CD8-positive, alpha-beta memory T cell (primary cell): ENCODE results near the gene CHN1. TPM values are rescaled to one million over a fixed set of nuclear protein-coding genes. Genes with fewer than 3 reads are reported as not detected.
A peak's percentile ranks its signal among the peaks of the same experiment; 100 is the strongest.

Experiments used
- CTCF ChIA-PET: fragments of 350-600 bp; sonication (Branson Sonifier 250); formaldehyde crosslinking; loops from one replicate; lab custom pipeline; 2021; ENCODE audit warnings: antibody characterized with exemption; lab: Charles Lee
- POLR2A ChIA-PET: fragments of 350-600 bp; sonication (Branson Sonifier 250); formaldehyde crosslinking; loops from one replicate; lab custom pipeline; 2021; ENCODE audit warnings: antibody characterized with exemption; lab: Charles Lee
- DNase-seq, 5 donors: peaks; one replicate each; pipeline versions ENCODE4 v3.0.0 to v3.0.0-alpha.2; 2020 to 2022; ENCODE audit warnings: mixed read lengths in 1 of 5
- H3K27ac ChIP-seq: one replicate; pipeline ENCODE4 v1.7.0; 2013; ENCODE audit warnings: low read depth, mild to moderate bottlenecking, low read length, moderate library complexity
- H3K27me3 ChIP-seq: 2 replicates; pipeline ENCODE4 v1.7.0; 2013; ENCODE audit warnings: low read length, mild to moderate bottlenecking; ENCODE audit not compliant: insufficient read depth, poor library complexity, severe bottlenecking
- H3K36me3 ChIP-seq: 2 replicates; pipeline ENCODE4 v1.7.0; 2013; ENCODE audit warnings: mild to moderate bottlenecking, low read length, moderate library complexity; ENCODE audit not compliant: insufficient read depth
- H3K4me1 ChIP-seq: 2 replicates; pipeline ENCODE4 v1.7.0; 2013; ENCODE audit warnings: mild to moderate bottlenecking, low read length, moderate library complexity; ENCODE audit not compliant: insufficient read depth
- H3K4me3 ChIP-seq: 2 replicates; pipeline ENCODE4 v1.7.0; 2013; ENCODE audit warnings: mild to moderate bottlenecking, low read length
- H3K9me3 ChIP-seq: 2 replicates; pipeline ENCODE4 v1.7.0; 2013; ENCODE audit warnings: mild to moderate bottlenecking, low read length
- H3K27ac Mint-ChIP-seq, 8 donors: one replicate each; pipeline ENCODE4 v1.8.0; 2020 to 2021; ENCODE audit warnings: mixed read lengths in 8 of 8, mild to moderate bottlenecking in 6 of 8, inconsistent platforms in 3 of 8, moderate library complexity in 3 of 8
- H3K27me3 Mint-ChIP-seq, 2 donors: one replicate each; pipeline ENCODE4 v1.8.0; 2020 to 2021; ENCODE audit warnings: mixed read lengths in 2 of 2, mild to moderate bottlenecking in 1 of 2, moderate library complexity in 1 of 2
- H3K36me3 Mint-ChIP-seq, 3 donors: one replicate each; pipeline ENCODE4 v1.8.0; 2020 to 2021; ENCODE audit warnings: mixed read lengths in 3 of 3, inconsistent platforms in 1 of 3, mild to moderate bottlenecking in 1 of 3
- H3K4me1 Mint-ChIP-seq, 3 donors: one replicate each; pipeline ENCODE4 v1.8.0; 2020 to 2021; ENCODE audit warnings: mixed read lengths in 3 of 3, inconsistent platforms in 1 of 3, mild to moderate bottlenecking in 1 of 3
- H3K4me3 Mint-ChIP-seq, 7 donors: one replicate each; pipeline ENCODE4 v1.8.0; 2020 to 2021; ENCODE audit warnings: mixed read lengths in 7 of 7, mild to moderate bottlenecking in 6 of 7, moderate library complexity in 4 of 7, inconsistent platforms in 2 of 7
- H3K9me3 Mint-ChIP-seq, 5 donors: one replicate each; pipeline ENCODE4 v1.8.0; 2020 to 2022; ENCODE audit warnings: mixed read lengths in 5 of 5, mild to moderate bottlenecking in 3 of 5, moderate library complexity in 2 of 5, inconsistent platforms in 1 of 5
- polyA plus RNA-seq: library from polyadenylated mRNA; unstranded; fragments of 300-500 nt; fragmentation: Illumina TruSeq; gene quantifications from one replicate; pipeline ENCODE4 v1.2.3, GENCODE V29; 2021
- total RNA-seq, 2 experiments: library from RNA; stranded (reverse); gene quantifications; one replicate each; pipeline ENCODE4 v1.2.3, GENCODE V29; 2021

CHN1 gene
- total and polyA plus RNA-seq, 3 experiments from 2014 or later: 13.1 to 22.1 (median 18.4) TPM

DNA sequence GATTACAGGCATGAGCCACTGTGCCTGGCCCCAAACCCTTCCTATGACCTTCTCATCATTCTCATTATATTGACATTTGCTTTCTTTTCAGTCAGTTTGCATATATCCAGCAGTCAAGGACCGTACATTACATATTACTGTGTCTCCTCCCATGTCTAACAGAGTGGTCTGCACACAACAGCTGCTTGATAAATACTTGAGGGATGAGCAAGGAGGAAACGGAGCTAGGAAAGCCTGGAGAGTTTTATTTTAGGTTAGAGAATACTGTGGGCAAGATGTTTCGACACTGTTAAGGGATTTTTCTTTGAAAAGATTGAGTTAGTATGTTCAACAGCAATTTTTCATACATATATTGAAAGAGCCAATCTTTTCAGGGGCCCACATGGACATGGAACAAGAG lies 164.7 kb downstream of the CHN1 start:
- DNase-seq: no peak
- Mint-ChIP-seq H3K4me3 (peak overlapping the region in 3 of 7 donors; percentile 3 to 35 (median 28)), H3K36me3 (peaks cover 0 to 4% (median 0%) of the 10 kb centered on the region in 3 donors), H3K27me3 (peaks cover 2 to 3% of the 10 kb centered on the region in 2 donors), H3K4me1 (peaks cover 4 to 36% (median 9%) of the 10 kb centered on the region in 3 donors), H3K27ac (peak overlapping the region in 3 of 8 donors; percentile 2 to 64 (median 5)), H3K9me3 (peaks cover 0 to under 1% (median 0%) of the 10 kb centered on the region in 5 donors)
- no peaks in the 10 kb centered on the region for H3K36me3 ChIP-seq
- no peaks in the 10 kb centered on the region for H3K9me3 ChIP-seq
- no peak overlapping the region for H3K27ac ChIP-seq
- no peaks in the 10 kb centered on the region for H3K27me3 ChIP-seq
- CTCF ChIA-PET: interaction anchor here (1.2 kb wide), 1 partner anchor 91 kb away, joined by 3 read pairs; no protein-coding TSS in a partner anchor
- no peak overlapping the region for H3K4me3 ChIP-seq
- POLR2A ChIA-PET: interaction anchor here (0.7 kb wide), 1 partner anchor 131 kb away, joined by 8 read pairs; no protein-coding TSS in a partner anchor
- H3K4me1 ChIP-seq: no peaks in the 10 kb centered on the region

DNA sequence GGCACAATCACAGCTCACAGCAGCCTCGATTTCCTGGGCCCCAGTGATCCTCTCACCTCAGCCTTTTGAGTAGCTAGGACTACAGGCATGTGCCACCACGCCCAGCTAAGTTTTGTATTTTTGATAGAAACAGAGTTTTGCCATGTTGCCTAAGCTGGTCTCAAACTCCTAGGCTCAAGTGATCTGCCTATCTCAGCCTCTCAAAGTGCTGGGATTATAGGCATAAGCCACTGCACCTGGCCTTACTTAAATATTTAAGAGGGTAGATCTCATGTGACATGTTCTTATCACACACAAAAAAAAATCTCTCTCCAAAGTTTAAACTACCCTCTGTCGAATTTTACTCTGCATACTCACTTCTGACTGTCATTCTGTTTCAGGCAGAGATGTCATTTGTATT lies 165.5 kb downstream of the CHN1 start:
- Mint-ChIP-seq H3K27ac (peak overlapping the region in 1 of 8 donors; percentile 24), H3K27me3 (peaks cover 2 to 3% of the 10 kb centered on the region in 2 donors)
- CTCF ChIA-PET: no interaction called here

DNA sequence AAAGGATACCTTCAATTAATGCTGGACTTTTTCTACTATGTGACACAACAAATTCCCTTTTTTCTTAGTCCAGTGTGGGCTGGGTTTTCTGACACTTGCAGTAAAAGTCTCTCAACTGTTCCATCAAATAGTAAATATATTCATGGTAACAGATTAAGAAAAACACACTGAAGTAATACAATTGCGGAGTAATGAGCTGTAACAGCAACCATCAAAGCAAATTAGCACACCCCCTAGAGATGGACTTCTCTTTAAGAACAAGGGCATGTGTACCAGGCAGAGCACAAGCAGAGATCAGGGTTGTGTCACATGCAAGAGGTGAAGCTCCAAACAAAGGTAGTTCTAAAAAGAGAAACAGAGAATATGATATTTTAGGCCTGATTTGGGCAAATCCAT lies 168.2 kb downstream of the CHN1 start:
- Mint-ChIP-seq H3K36me3 (peaks cover 0 to 10% (median 5%) of the 10 kb centered on the region in 3 donors), H3K9me3 (peaks cover 6 to 13% (median 7%) of the 10 kb centered on the region in 5 donors), H3K4me3 (no peak overlapping the region), H3K4me1 (peaks cover 11 to 54% (median 12%) of the 10 kb centered on the region in 3 donors), H3K27ac (peak overlapping the region in 1 of 8 donors; percentile 55), H3K27me3 (peaks cover 2 to 3% of the 10 kb centered on the region in 2 donors)
- no peaks in the 10 kb centered on the region for H3K36me3 ChIP-seq
- ChIA-PET CTCF (no interaction called here), POLR2A (no interaction called here)
- no peak overlapping the region for H3K4me3 ChIP-seq
- H3K27me3 ChIP-seq: no peaks in the 10 kb centered on the region
- no peaks in the 10 kb centered on the region for H3K9me3 ChIP-seq
- H3K4me1 ChIP-seq: no peaks in the 10 kb centered on the region
- no peak for DNase-seq
- no peak overlapping the region for H3K27ac ChIP-seq

More for the DNA sequence above, 165.5 kb downstream of the CHN1 start:
- POLR2A ChIA-PET: interaction anchor here (0.6 kb wide), 1 partner anchor 324 kb away, joined by 3 read pairs; no protein-coding TSS in a partner anchor
- peaks cover 0 to 6% (median 0%) of the 10 kb centered on the region in 3 donors for H3K36me3 Mint-ChIP-seq
- Histone ChIP-seq H3K27ac (no peak overlapping the region), H3K4me3 (no peak overlapping the region), H3K9me3 (no peaks in the 10 kb centered on the region), H3K4me1 (no peaks in the 10 kb centered on the region), H3K36me3 (no peaks in the 10 kb centered on the region), H3K27me3 (no peaks in the 10 kb centered on the region)
- H3K9me3 Mint-ChIP-seq: peaks cover 0 to 4% (median 0%) of the 10 kb centered on the region in 5 donors
- no peak for DNase-seq
- H3K4me1 Mint-ChIP-seq: peaks cover 5 to 38% (median 10%) of the 10 kb centered on the region in 3 donors
- H3K4me3 Mint-ChIP-seq: no peak overlapping the region

DNA sequence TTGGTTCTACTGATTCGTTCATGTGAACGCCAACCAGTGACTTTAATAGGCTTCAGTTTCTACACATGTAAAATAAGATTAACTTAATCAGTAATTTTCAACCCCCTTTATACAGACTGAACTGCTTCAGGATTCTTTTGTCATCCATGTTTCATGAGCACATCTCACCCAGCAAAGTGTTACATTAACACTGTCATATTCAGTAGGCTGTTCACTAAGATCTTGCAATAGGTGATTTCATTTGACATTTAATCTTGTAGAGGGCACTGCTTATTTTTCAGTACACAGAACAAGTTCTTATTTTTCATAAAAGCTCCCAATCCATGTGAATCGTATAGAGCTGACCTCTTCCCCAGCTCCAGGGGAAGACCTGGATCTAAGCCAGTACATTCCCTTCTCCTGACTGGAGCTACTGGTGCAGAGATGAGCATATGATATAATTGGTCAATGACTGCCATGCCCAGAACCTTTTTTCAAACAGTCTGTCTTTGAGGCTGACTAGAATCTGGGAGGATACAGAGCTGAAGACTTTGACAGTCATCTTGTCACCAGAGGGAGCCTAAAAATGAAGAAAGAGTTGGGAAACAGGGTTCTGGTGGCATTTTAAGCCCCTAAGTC lies 168.7 kb downstream of the CHN1 start:
- POLR2A ChIA-PET: no interaction called here
- peak overlapping the region in 1 of 7 donors; percentile 60 for H3K4me3 Mint-ChIP-seq

DNA sequence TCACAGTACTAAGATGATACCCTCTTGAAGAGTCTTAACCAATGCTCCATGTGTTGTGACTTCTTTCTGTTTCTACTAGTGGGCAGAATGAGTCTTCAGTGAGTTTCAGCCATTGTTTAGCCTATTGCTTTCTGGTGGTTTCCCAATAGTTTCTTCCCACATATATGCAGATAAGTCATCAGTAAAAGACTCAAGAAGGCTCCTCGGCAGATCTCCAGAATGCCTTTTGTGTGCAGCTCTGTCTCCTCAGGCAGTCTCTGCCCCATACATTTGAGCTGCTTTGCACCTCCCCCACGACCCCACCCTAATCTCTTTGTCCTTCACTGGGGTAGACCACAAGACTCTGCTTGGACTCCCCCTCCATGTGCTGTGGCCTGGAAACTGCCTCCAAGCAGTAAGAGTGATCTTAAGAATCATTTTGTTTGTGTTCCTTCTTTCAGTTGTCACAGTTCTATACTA lies 169.4 kb downstream of the CHN1 start:
- CTCF ChIA-PET: no interaction called here
- no peak for DNase-seq
- peaks cover 6 to 13% (median 7%) of the 10 kb centered on the region in 5 donors for H3K9me3 Mint-ChIP-seq
- no peaks in the 10 kb centered on the region for H3K4me1 ChIP-seq
- peak overlapping the region in 1 of 7 donors; percentile 60 for H3K4me3 Mint-ChIP-seq
- POLR2A ChIA-PET: no interaction called here
- peak overlapping the region in 3 of 8 donors; percentile 5 to 88 (median 68) for H3K27ac Mint-ChIP-seq
- H3K27me3 Mint-ChIP-seq: peaks cover 0 to 2% of the 10 kb centered on the region in 2 donors
- no peak overlapping the region for H3K4me3 ChIP-seq
- peaks cover 0 to 10% (median 5%) of the 10 kb centered on the region in 3 donors for H3K36me3 Mint-ChIP-seq
- H3K27ac ChIP-seq: no peak overlapping the region
- no peaks in the 10 kb centered on the region for H3K27me3 ChIP-seq
- no peaks in the 10 kb centered on the region for H3K36me3 ChIP-seq
- H3K9me3 ChIP-seq: no peaks in the 10 kb centered on the region
- H3K4me1 Mint-ChIP-seq: peaks cover 12 to 56% (median 12%) of the 10 kb centered on the region in 3 donors

More for the DNA sequence above, 168.7 kb downstream of the CHN1 start:
- Histone ChIP-seq H3K4me3 (no peak overlapping the region), H3K36me3 (no peaks in the 10 kb centered on the region), H3K27ac (no peak overlapping the region), H3K9me3 (no peaks in the 10 kb centered on the region), H3K4me1 (no peaks in the 10 kb centered on the region), H3K27me3 (no peaks in the 10 kb centered on the region)
- Mint-ChIP-seq H3K9me3 (peaks cover 6 to 13% (median 7%) of the 10 kb centered on the region in 5 donors), H3K36me3 (peaks cover 0 to 10% (median 5%) of the 10 kb centered on the region in 3 donors), H3K27me3 (peaks cover 2 to 3% of the 10 kb centered on the region in 2 donors), H3K4me1 (peaks cover 11 to 56% (median 12%) of the 10 kb centered on the region in 3 donors), H3K27ac (peak overlapping the region in 2 of 8 donors; percentile 23 to 88)
- CTCF ChIA-PET: no interaction called here
- DNase-seq: no peak

DNA sequence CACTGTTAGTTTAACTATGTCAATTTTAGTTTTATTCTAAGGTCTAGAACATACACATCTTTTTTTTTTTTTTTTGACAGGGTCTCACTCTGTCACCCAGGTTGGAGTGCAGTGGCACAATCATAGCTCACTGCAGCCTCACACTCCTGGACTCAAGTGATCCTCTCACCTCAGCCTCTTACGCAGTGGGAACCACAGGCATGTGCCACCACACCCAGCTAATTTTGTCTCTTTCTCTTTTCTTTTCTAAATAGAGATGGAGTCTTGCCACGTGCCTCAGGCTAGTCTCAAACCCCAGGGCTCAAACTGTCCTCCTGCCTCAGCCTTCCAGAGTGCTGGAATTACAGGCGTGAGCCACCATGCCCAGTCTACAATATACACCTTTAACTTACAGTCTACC lies 171.4 kb downstream of the CHN1 start:
- CTCF ChIA-PET: no interaction called here
- H3K27ac ChIP-seq: no peak overlapping the region
- H3K27me3 ChIP-seq: no peaks in the 10 kb centered on the region
- Mint-ChIP-seq H3K27ac (peak overlapping the region in 4 of 8 donors; percentile 1 to 84 (median 37)), H3K36me3 (peaks cover 0 to 10% (median 5%) of the 10 kb centered on the region in 3 donors), H3K27me3 (peaks cover 0 to 2% of the 10 kb centered on the region in 2 donors), H3K4me3 (peak overlapping the region in 1 of 7 donors; percentile 11), H3K9me3 (peaks cover 6 to 13% (median 7%) of the 10 kb centered on the region in 5 donors), H3K4me1 (peaks cover 14 to 62% (median 22%) of the 10 kb centered on the region in 3 donors)
- H3K9me3 ChIP-seq: no peaks in the 10 kb centered on the region
- POLR2A ChIA-PET: no interaction called here
- no peaks in the 10 kb centered on the region for H3K36me3 ChIP-seq
- no peaks in the 10 kb centered on the region for H3K4me1 ChIP-seq
- no peak overlapping the region for H3K4me3 ChIP-seq
- no peak for DNase-seq

DNA sequence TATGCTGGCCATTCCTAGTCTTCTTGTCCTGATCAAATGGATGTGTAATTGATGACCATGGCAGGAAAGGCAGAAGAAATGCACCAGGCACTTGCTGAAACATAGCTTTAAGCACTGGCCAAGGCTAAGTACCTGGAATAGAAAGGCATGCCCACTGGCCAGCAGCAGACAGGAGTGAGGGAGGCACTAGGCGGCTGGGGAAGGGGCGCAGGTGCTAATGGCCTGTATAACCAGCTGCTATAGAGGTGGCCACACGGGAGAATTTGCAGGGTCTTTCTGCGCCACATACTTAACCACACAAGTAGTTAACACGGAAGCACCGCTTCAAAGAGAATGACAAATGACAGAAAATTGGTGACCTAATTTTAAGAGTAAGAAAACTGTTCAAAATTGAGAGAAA lies 174.6 kb downstream of the CHN1 start:
- ChIA-PET CTCF (interaction anchor here (2.3 kb wide), 1 partner anchor 59 kb away, joined by 7 read pairs; no protein-coding TSS in a partner anchor), POLR2A (no interaction called here)
- peaks cover 6 to 13% (median 7%) of the 10 kb centered on the region in 5 donors for H3K9me3 Mint-ChIP-seq
- H3K4me3 Mint-ChIP-seq: peak overlapping the region in 4 of 7 donors; percentile 19 to 52 (median 40)
- Histone ChIP-seq H3K4me1 (no peaks in the 10 kb centered on the region), H3K27ac (no peak overlapping the region), H3K4me3 (no peak overlapping the region), H3K27me3 (no peaks in the 10 kb centered on the region), H3K9me3 (no peaks in the 10 kb centered on the region), H3K36me3 (no peaks in the 10 kb centered on the region)
- H3K4me1 Mint-ChIP-seq: peaks cover 13 to 63% (median 21%) of the 10 kb centered on the region in 3 donors
- DNase-seq: no peak
- H3K27ac Mint-ChIP-seq: peak overlapping the region in 3 of 8 donors; percentile 59 to 87 (median 78)
- H3K27me3 Mint-ChIP-seq: peaks cover 0 to 4% of the 10 kb centered on the region in 2 donors
- H3K36me3 Mint-ChIP-seq: peaks cover 0 to 7% (median 5%) of the 10 kb centered on the region in 3 donors

DNA sequence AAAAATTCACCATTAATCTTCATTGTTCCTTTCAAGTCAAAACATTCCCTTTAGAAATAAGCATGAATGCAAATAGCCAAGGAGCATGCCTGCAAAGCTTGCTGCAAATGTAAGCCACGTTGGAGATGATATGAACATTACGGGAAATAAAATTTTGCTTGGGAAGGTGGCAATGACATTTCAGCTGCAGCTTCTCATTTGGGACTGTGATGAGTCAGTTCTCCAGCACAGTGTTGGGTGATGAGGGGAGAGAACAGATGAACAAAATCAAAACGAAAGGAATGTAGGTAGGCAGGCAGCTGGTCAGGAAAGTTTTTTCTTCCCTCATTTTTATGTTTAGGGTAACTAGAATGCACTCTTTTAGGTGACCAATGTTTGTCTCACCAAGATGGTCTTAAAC lies 175.6 kb downstream of the CHN1 start:
- H3K27ac Mint-ChIP-seq: peak overlapping the region in 1 of 8 donors; percentile 89
- ChIA-PET CTCF (no interaction called here), POLR2A (no interaction called here)
- peaks cover 3 to 13% (median 7%) of the 10 kb centered on the region in 5 donors for H3K9me3 Mint-ChIP-seq
- Histone ChIP-seq H3K4me3 (no peak overlapping the region), H3K27me3 (no peaks in the 10 kb centered on the region), H3K27ac (no peak overlapping the region), H3K9me3 (no peaks in the 10 kb centered on the region), H3K4me1 (no peaks in the 10 kb centered on the region), H3K36me3 (no peaks in the 10 kb centered on the region)
- H3K27me3 Mint-ChIP-seq: peaks cover 0 to 4% of the 10 kb centered on the region in 2 donors
- H3K4me1 Mint-ChIP-seq: peaks cover 11 to 58% (median 19%) of the 10 kb centered on the region in 3 donors
- no peak for DNase-seq
- peak overlapping the region in 2 of 7 donors; percentile 30 to 45 for H3K4me3 Mint-ChIP-seq
- H3K36me3 Mint-ChIP-seq: peaks cover 0 to 5% (median 4%) of the 10 kb centered on the region in 3 donors
